Stomach (tissue), 9 donors: ENCODE measurements around the gene USP43. TPM values are rescaled to one million over a fixed set of nuclear protein-coding genes. Genes with fewer than 3 reads are reported as not detected.

Experiments used
- DNase-seq, 2 donors: peaks; one replicate each; pipeline versions ENCODE4 v3.0.0 to v3.0.0-alpha.2; 2013 to 2019
- H3K27ac ChIP-seq, 5 donors: fragments of 200-600 bp in 4 of 5; sonication (generic) in 4 of 5; one replicate each; pipeline ENCODE4 v1.5.1; 2013 to 2019; ENCODE audit warnings: mild to moderate bottlenecking in 1 of 5, moderate library complexity in 1 of 5
- H3K27me3 ChIP-seq, 3 donors: fragments of 200-600 bp; sonication (generic); one replicate each; pipeline ENCODE4 v1.5.1; 2017 to 2019; ENCODE audit warnings: mixed run types in 1 of 3
- H3K36me3 ChIP-seq, 4 donors: fragments of 200-600 bp; sonication (generic); 1 replicate in 3 of 4; 2 replicates in 1 of 4; pipeline ENCODE4 v1.5.1; 2016 to 2019
- H3K4me1 ChIP-seq, 4 donors: fragments of 200-600 bp; sonication (generic); one replicate each; pipeline ENCODE4 v1.5.1; 2016 to 2019
- H3K4me3 ChIP-seq, 4 donors: fragments of 200-600 bp; sonication (generic) in 3 of 4; one replicate each; pipeline ENCODE4 v1.5.1; 2016 to 2019; ENCODE audit warnings: mild to moderate bottlenecking in 1 of 4
- H3K9me3 ChIP-seq, 4 donors: fragments of 200-600 bp; sonication (generic); one replicate each; pipeline ENCODE4 v1.5.1; 2016 to 2019
- CTCF ChIP-seq, 7 experiments: fragments of 450-650 bp in 4 of 7; fragments of 200-600 bp in 3 of 7; sonication (generic) in 3 of 7; IDR thresholded peaks; one replicate each; pipeline ENCODE4 v1.5.1; 2016 to 2019; ENCODE audit warnings: antibody characterized with exemption in 7 of 7, control low read depth in 2 of 7, mild to moderate bottlenecking in 1 of 7
- EP300 ChIP-seq: sonication (generic); formaldehyde crosslinking; IDR thresholded peaks from one replicate; pipeline ENCODE4 v1.6.1; 2017; ENCODE audit warnings: antibody characterized with exemption
- POLR2A ChIP-seq, 4 donors: fragments of 450-650 bp; IDR thresholded peaks; one replicate each; pipeline ENCODE4 v1.6.1; 2016; ENCODE audit warnings: antibody characterized with exemption in 4 of 4, control low read depth in 2 of 4, mild to moderate bottlenecking in 1 of 4, moderate library complexity in 1 of 4
- POLR2AphosphoS5 ChIP-seq, 3 donors: sonication (generic); formaldehyde crosslinking; IDR thresholded peaks; one replicate each; pipeline ENCODE4 v1.6.1; 2016; ENCODE audit warnings: antibody characterized with exemption in 3 of 3
- WGBS, 5 donors: extraction: QIAGEN DNeasy Blood & Tissue Kit in 3 of 5; methylation state at CpG; one replicate each; pipeline versions ENCODE4 v1.1.5 to v1.1.7; 2013 to 2018; 5-methylcytosine and 5-hydroxymethylcytosine counted together
- intact Hi-C: fragments of 100-400 bp; cut with DNase I; formaldehyde crosslinking; loops from one replicate; pipeline ENCODE4 v1.15.1; 2023; ENCODE audit warnings: low total_unique reads
- polyA plus RNA-seq, 3 donors: library from polyadenylated mRNA; stranded (reverse); fragments of 200-250 nt; gene quantifications; one replicate each; pipeline ENCODE4 v1.2.3, GENCODE V29; 2013
- total RNA-seq, 5 donors: library from RNA; depleted of rRNA; stranded (reverse); fragments of >200 nt; gene quantifications; one replicate each; pipeline versions ENCODE4 v1.1.0 to v1.2.3, GENCODE V29; 2014 to 2016
- donor health status: healthy with polysubstance abuse.
- donor health status: Bipolar disorder and iron deficiency.
- donor health status: healthy.

The USP43 gene
- total and polyA plus RNA-seq, 8 donors = 1.3 to 55.4 (median 3.2) TPM

DNA sequence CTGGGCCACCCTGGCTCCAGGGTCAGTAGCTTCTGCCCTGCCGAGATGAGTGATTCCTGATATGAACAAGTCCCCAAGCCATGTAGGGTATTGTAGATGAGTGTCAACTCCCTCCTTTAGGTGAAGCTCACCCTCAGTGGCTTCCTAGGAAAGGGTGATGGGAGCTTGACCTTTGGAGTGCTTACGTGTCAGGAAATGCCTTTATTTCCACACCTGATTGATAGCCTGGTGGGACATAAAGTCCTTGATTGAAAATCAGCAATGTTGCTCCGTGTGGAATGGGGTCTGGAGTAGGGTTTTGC is 58.4 kb downstream of the USP43 start:
- 72 to 86% (median 78%) methylated on average over 2 to 3 of the region's 3 CpGs for WGBS, 5 donors
- DNase-seq = no peak
- no peak for TF ChIP-seq EP300
- TF ChIP-seq POLR2A (IDR thresholded peaks at IDR 0.05) = no peak
- no peak for TF ChIP-seq POLR2AphosphoS5 (IDR thresholded peaks at IDR 0.05)
- no peak for TF ChIP-seq CTCF (IDR thresholded peaks at IDR 0.05)
- H3K4me1 ChIP-seq = no peaks in the 10 kb centered on the region
- no peaks in the 10 kb centered on the region for H3K27me3 ChIP-seq
- no peaks in the 10 kb centered on the region for H3K9me3 ChIP-seq
- H3K4me3 ChIP-seq = no peak overlapping the region
- no peak overlapping the region for H3K27ac ChIP-seq
- peaks cover 0 to 25% (median 7%) of the 10 kb centered on the region in 4 donors for H3K36me3 ChIP-seq
- intact Hi-C loops = no loop called here

DNA sequence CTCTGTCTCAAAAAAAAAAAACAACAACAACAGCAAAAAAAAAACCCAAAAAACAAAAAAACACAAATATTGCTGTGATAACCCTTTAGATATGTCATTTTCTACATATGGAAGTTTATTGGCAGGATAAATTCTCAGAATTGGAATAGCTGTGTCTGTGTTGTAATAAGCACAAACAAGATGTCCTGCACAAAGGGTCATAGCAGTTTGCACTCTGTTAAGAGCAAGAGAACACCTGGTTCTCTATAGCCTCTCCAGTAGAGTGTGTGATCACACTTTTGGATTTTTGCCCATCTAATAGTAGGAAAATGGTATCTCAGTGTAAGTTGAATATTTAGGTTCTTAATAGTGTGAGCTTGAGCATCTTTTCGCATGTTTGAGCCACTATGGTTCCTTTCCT is 60.4 kb downstream of the USP43 start:
- 89 to 100% (median 94%) methylated on average over 1 of the region's 1 CpG for WGBS, 5 donors
- no peaks in the 10 kb centered on the region for H3K9me3 ChIP-seq
- intact Hi-C loops = no loop called here
- H3K4me3 ChIP-seq = no peak overlapping the region
- no peaks in the 10 kb centered on the region for H3K27me3 ChIP-seq
- TF ChIP-seq CTCF (IDR thresholded peaks at IDR 0.05) = no peak
- TF ChIP-seq POLR2AphosphoS5 (IDR thresholded peaks at IDR 0.05) = no peak
- TF ChIP-seq POLR2A (IDR thresholded peaks at IDR 0.05) = no peak
- no peak for TF ChIP-seq EP300
- H3K36me3 ChIP-seq = peaks cover 0 to 25% (median 9%) of the 10 kb centered on the region in 4 donors
- no peaks in the 10 kb centered on the region for H3K4me1 ChIP-seq
- DNase-seq = no peak
- no peak overlapping the region for H3K27ac ChIP-seq

- H3K27me3 ChIP-seq = no peaks in the 10 kb centered on the region
- H3K4me3 ChIP-seq = no peak overlapping the region
- 84 to 97% (median 93%) methylated on average over 4 of the region's 4 CpGs for WGBS, 5 donors
- no peaks in the 10 kb centered on the region for H3K4me1 ChIP-seq
- H3K27ac ChIP-seq = no peak overlapping the region
- no peak for TF ChIP-seq POLR2A (IDR thresholded peaks at IDR 0.05)
- TF ChIP-seq POLR2AphosphoS5 (IDR thresholded peaks at IDR 0.05) = no peak
- no peak for TF ChIP-seq CTCF (IDR thresholded peaks at IDR 0.05)
- TF ChIP-seq EP300 = no peak
- intact Hi-C loops = no loop called here
- DNase-seq = no peak
- H3K36me3 ChIP-seq = peaks cover 0 to 18% (median 4%) of the 10 kb centered on the region in 4 donors
- no peaks in the 10 kb centered on the region for H3K9me3 ChIP-seq
Observed at GRCh38 chr17:9707948-9708347, 62.6 kb downstream of the USP43 start.

DNA sequence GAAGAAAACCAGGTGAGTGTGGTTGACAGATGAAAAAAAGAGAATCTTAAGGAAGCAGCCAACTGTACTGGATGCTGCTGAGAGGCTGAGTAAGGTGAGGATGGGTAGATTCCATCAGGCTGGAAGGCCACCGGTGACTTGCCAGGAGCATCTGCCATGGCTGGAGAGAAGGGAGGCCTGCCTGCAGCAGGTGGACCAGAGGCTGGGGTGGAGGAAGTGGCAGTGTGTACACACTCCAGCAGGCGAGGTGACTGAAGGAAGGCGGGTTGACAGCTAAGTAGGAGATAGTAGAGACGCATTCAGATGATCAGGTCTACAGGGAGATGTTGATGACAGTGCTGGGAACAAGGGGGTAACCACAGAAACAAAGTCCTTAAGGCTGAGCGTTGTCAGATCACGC is 69.5 kb downstream of the USP43 start:
- DNase-seq = no peak
- 84 to 92% (median 86%) methylated on average over 6 of the region's 6 CpGs for WGBS, 5 donors
- TF ChIP-seq POLR2A (IDR thresholded peaks at IDR 0.05) (no peak), POLR2AphosphoS5 (IDR thresholded peaks at IDR 0.05) (no peak), EP300 (no peak), CTCF (IDR thresholded peaks at IDR 0.05) (no peak)
- intact Hi-C loops = no loop called here
- Histone ChIP-seq H3K27ac (no peak overlapping the region), H3K4me1 (no peaks in the 10 kb centered on the region), H3K36me3 (peaks cover 0 to 27% (median 3%) of the 10 kb centered on the region in 4 donors), H3K4me3 (no peak overlapping the region), H3K9me3 (no peaks in the 10 kb centered on the region), H3K27me3 (no peaks in the 10 kb centered on the region)
